NB4 (cell line): ENCODE measurements around the gene MEF2D.

ENCODE experiments used
- DNase-seq: peaks from one replicate; pipeline ENCODE4 v3.0.0; 2010; ENCODE audit warnings: low read depth
- H3K4me3 ChIP-seq: one replicate; pipeline ENCODE4 v1.5.1; 2011; ENCODE audit warnings: mild to moderate bottlenecking, low read depth, low read length, moderate library complexity
- CTCF ChIP-seq: IDR thresholded peaks from one replicate; pipeline ENCODE4 v1.5.1; 2012; ENCODE audit warnings: low read depth, low read length
- MAX ChIP-seq: IDR thresholded peaks from 2 replicates; pipeline ENCODE4 v1.6.1; 2011; ENCODE audit warnings: low read depth, low read length
- MYC ChIP-seq: IDR thresholded peaks from 2 replicates; pipeline ENCODE4 v1.6.1; 2011; ENCODE audit warnings: low read depth, low read length
- POLR2A ChIP-seq: IDR thresholded peaks from 2 replicates; pipeline ENCODE4 v1.6.1; 2011; ENCODE audit warnings: mild to moderate bottlenecking; ENCODE audit not compliant: insufficient read length; ENCODE audit errors: extremely low read depth

The MEF2D gene

GRCh38 chr1:156546267-156546666, 45.7 kb upstream of the MEF2D start:
- no peak for DNase-seq
- TF ChIP-seq CTCF = no peak
- TF ChIP-seq MAX = no peak
- no peak for TF ChIP-seq MYC
- no peak for TF ChIP-seq POLR2A

GRCh38 chr1:156544592-156545102, 44.1 kb upstream of the MEF2D start:
- no peak for DNase-seq
- H3K4me3 ChIP-seq = no peak overlapping the region
- TF ChIP-seq MAX (no peak), POLR2A (no peak), MYC (no peak), CTCF (no peak)

More at GRCh38 chr1:156546267-156546666, 45.7 kb upstream of the MEF2D start:
- H3K4me3 ChIP-seq = no peak overlapping the region

- no peak overlapping the region for H3K4me3 ChIP-seq
- TF ChIP-seq MAX (no peak), CTCF (no peak), POLR2A (no peak), MYC (no peak)
- no peak for DNase-seq
Observed at GRCh38 chr1:156543066-156543465, 42.5 kb upstream of the MEF2D start.

- TF ChIP-seq MYC = no peak
- TF ChIP-seq POLR2A = no peak
- TF ChIP-seq MAX = no peak
- no peak for TF ChIP-seq CTCF
- DNase-seq = no peak
- no peak overlapping the region for H3K4me3 ChIP-seq
Observed at GRCh38 chr1:156540955-156541354, 40.4 kb upstream of the MEF2D start.

GRCh38 chr1:156539818-156540355, 39.3 kb upstream of the MEF2D start:
- TF ChIP-seq POLR2A = no peak
- TF ChIP-seq CTCF = no peak
- no peak for TF ChIP-seq MAX
- TF ChIP-seq MYC = no peak
- no peak overlapping the region for H3K4me3 ChIP-seq
- DNase-seq = no peak
